Measurements from ENCODE around the gene CPN2. TPM values are rescaled to one million over a fixed set of nuclear protein-coding genes. Genes with fewer than 3 reads are reported as not detected.

CPN2 gene
- polyA plus RNA-seq, 1 experiment, result not detected

DNA sequence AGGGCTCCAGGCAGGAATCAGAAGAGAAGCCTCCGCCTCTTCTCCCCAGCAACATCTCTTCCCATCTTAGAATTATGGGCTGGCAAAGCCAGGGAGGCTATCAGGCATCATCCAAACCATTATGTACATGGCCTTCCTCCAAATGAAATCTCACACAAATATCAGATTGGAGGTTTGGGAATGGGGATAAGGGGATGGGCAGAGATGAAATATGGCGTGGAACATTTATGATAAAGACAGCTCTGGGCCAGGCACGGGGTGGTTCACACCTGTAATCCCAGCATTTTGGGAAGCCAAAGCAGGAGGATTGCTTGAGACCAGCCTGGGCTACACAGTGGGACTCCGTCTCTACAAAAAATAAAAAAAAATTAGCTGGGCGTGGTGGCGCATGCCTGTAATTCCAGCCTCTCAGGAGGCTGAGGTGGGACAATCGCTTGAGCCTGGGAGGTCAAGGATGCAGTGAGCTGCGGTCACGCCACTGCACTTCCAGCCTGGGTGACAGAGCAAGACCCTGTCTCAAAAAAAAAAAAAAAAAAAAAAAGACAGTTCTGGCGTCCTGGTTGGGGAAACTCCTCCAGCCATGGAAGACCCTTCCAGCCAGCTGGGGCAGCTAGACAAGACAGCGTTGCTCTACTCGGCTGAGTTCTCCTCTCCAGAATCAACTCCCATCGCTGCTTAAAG is 36.6 kb downstream of the CPN2 start:
- DNase-seq (ENCODE audit: low read depth), result no peak
- Histone ChIP-seq H3K27me3 (ENCODE audit: control insufficient read depth, insufficient read depth, low read length) (peaks cover 45% of the 10 kb centered on the region), H3K36me3 (ENCODE audit: control insufficient read depth, insufficient read depth, low read length) (no peaks in the 10 kb centered on the region), H3K4me3 (ENCODE audit: low read depth, low read length) (no peak overlapping the region)
- CTCF ChIA-PET, result interaction anchor here (0.8 to 6.8 kb wide), 9 partner anchors 10 to 534 kb away, joined by 3 to 55 read pairs (median 3); partner anchors contain the start of gene HES1
- TF ChIP-seq, protein P1, sequence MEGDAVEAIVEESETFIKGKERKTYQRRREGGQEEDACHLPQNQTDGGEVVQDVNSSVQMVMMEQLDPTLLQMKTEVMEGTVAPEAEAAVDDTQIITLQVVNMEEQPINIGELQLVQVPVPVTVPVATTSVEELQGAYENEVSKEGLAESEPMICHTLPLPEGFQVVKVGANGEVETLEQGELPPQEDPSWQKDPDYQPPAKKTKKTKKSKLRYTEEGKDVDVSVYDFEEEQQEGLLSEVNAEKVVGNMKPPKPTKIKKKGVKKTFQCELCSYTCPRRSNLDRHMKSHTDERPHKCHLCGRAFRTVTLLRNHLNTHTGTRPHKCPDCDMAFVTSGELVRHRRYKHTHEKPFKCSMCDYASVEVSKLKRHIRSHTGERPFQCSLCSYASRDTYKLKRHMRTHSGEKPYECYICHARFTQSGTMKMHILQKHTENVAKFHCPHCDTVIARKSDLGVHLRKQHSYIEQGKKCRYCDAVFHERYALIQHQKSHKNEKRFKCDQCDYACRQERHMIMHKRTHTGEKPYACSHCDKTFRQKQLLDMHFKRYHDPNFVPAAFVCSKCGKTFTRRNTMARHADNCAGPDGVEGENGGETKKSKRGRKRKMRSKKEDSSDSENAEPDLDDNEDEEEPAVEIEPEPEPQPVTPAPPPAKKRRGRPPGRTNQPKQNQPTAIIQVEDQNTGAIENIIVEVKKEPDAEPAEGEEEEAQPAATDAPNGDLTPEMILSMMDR (IDR thresholded peaks at IDR 0.05; ENCODE audit: insufficient read depth, low read depth, low read length), result no peak
- POLR2A ChIA-PET, result no interaction called here

DNA sequence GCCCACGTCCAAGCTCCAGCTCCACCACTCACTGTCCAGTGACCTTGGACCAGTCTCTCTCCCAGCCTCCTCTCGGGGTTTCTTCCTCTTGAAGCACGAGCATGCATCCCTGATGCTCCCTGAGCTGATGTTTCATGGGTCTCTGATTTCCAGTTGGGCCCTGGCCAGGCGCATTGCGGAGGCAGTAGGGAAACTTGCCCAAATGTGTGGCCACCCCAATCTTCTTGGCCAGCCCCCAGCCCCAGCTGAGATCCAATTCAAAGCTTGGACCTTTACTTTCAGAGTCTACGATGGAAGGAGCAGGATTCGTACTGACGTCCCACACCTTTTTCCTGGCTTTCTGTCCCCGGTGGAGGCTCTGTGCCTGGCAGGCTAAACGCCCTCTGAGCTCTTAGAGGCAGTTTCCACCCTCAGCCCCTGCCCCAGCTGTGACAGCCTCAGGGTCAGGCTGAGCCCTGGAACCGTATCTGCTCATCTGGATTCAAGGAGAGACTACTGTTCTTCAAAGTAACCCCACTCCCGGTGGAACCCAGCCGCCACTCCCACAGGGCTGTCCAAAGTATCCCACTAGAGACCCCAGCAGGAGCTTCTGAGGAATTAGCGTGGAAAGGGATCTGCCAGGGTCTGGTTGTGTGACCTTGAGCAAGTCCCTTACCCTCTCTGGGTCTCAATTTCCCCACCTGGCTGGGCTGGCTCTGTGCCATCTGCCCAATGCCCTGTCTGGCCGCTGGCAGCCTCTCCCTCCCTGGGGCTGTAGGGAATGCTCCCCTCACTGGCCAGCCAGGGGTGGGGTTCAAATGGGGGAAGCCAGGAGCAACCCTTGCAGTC is 37.4 kb downstream of the CPN2 start:
- POLR2A ChIA-PET, result no interaction called here
- DNase-seq (ENCODE audit: low read depth), result no peak
- H3K27me3 ChIP-seq (ENCODE audit: control insufficient read depth, insufficient read depth, low read length), result peaks cover 43% of the 10 kb centered on the region
- TF ChIP-seq, protein P1 (IDR thresholded peaks at IDR 0.05; ENCODE audit: insufficient read depth, low read depth, low read length), result no peak
- no peaks in the 10 kb centered on the region for H3K36me3 ChIP-seq (ENCODE audit: control insufficient read depth, insufficient read depth, low read length)
- CTCF ChIA-PET, result interaction anchor here (0.8 to 6.8 kb wide), 8 partner anchors 9 to 534 kb away, joined by 3 to 55 read pairs (median 4); partner anchors contain the start of gene HES1
- no peak overlapping the region for H3K4me3 ChIP-seq (ENCODE audit: low read depth, low read length)

- peaks cover 43% of the 10 kb centered on the region for H3K27me3 ChIP-seq (ENCODE audit: control insufficient read depth, insufficient read depth, low read length)
- CTCF ChIA-PET, result interaction anchor here (0.6 to 6.8 kb wide), 6 partner anchors 31 to 672 kb away, joined by 3 to 55 read pairs (median 4); no protein-coding TSS in a partner anchor
Observed at GRCh38 chr3:194312743-194313281, 38.3 kb downstream of the CPN2 start.

DNA sequence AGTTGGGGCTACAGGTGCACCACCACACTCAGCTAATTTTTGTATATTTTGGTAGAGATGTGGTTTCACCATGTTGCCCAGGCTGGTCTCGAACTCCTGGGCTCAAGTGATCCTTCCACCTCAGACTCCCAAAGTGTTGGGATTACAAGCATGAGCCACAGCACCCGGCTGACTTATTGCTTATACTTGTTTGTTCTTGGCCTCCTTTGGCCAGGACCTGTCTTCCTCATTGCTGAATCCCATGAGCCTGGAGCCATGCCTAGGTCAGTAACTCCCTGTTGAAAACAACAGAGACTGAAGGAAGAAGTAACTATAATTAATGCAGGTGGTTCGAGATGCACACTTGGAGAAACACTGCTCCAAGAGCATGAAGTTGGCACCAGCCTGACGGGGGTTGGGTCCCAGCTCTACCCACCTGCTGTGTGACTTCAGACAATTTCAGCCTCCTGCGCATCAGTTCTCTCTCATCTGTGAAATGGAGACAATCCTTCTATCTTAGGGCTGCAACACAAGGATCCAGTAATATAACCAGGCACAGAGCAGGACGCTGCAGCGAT is 38.9 kb downstream of the CPN2 start:
- Histone ChIP-seq H3K4me3 (ENCODE audit: low read depth, low read length) (no peak overlapping the region), H3K36me3 (ENCODE audit: control insufficient read depth, insufficient read depth, low read length) (no peaks in the 10 kb centered on the region), H3K27me3 (ENCODE audit: control insufficient read depth, insufficient read depth, low read length) (peaks cover 42% of the 10 kb centered on the region)
- TF ChIP-seq, protein P1 (IDR thresholded peaks at IDR 0.05; ENCODE audit: insufficient read depth, low read depth, low read length), result no peak
- no peak for DNase-seq (ENCODE audit: low read depth)
- ChIA-PET CTCF (interaction anchor here (2.6 to 6.8 kb wide), 2 partner anchors 524 to 532 kb away, joined by 12 to 55 read pairs; no protein-coding TSS in a partner anchor), POLR2A (no interaction called here)

More at GRCh38 chr3:194312743-194313281, 38.3 kb downstream of the CPN2 start:
- H3K4me3 ChIP-seq (ENCODE audit: low read depth, low read length), result no peak overlapping the region
- no peaks in the 10 kb centered on the region for H3K36me3 ChIP-seq (ENCODE audit: control insufficient read depth, insufficient read depth, low read length)
- POLR2A ChIA-PET, result no interaction called here
- peak; percentile 46 for DNase-seq (ENCODE audit: low read depth)
- TF ChIP-seq, protein P1 (IDR thresholded peaks at IDR 0.05; ENCODE audit: insufficient read depth, low read depth, low read length), result no peak

All from BJ (cell line).